H1 (cell line): ENCODE data around the gene FBXO28. TPM values are rescaled to one million over a fixed set of nuclear protein-coding genes. Genes with fewer than 3 reads are reported as not detected.

Source experiments
- CTCF ChIA-PET: fragments of 300-600 bp; sonication (Branson Sonifier 250); formaldehyde crosslinking; loops from one replicate; lab custom pipeline; 2021; ENCODE audit not compliant: partially characterized antibody; lab: Charles Lee
- POLR2A ChIA-PET: fragments of 300-600 bp; sonication (Branson Sonifier 250); formaldehyde crosslinking; loops from one replicate; lab custom pipeline; 2021; ENCODE audit warnings: inconsistent platforms; ENCODE audit not compliant: partially characterized antibody; lab: Charles Lee
- DNase-seq, 2 experiments: peaks; one replicate each; pipeline versions ENCODE4 v3.0.0 to v3.0.0-alpha.2; 2010 to 2022; ENCODE audit warnings: low spot score in 2 of 2, low read depth in 1 of 2, mixed read lengths in 1 of 2
- FAIRE-seq: peaks from 2 replicates; lab custom pipeline; 2011; peaks lifted over from hg19 to GRCh38; lab: Jason Lieb, UNC
- H2AFZ ChIP-seq: 2 replicates; pipeline ENCODE4 v1.8.1; 2012; ENCODE audit warnings: low read length, inconsistent platforms
- H2AK5ac ChIP-seq: 2 replicates; pipeline ENCODE4 v1.6.1; 2013; ENCODE audit warnings: low read depth, low read length
- H2BK120ac ChIP-seq: replicated peaks from 2 replicates; pipeline ENCODE3; 2013; ENCODE audit warnings: low read depth, low read length, inconsistent platforms
- H2BK12ac ChIP-seq: 2 replicates; pipeline ENCODE4 v1.6.1; 2013; ENCODE audit warnings: low read depth, low read length
- H2BK15ac ChIP-seq: 2 replicates; pipeline ENCODE4 v1.6.1; 2013; ENCODE audit warnings: low read length
- H2BK20ac ChIP-seq: 2 replicates; pipeline ENCODE4 v1.6.1; 2013; ENCODE audit warnings: low read length
- H2BK5ac ChIP-seq: 2 replicates; pipeline ENCODE4 v1.6.1; 2013; ENCODE audit warnings: low read depth, low read length
- H3K14ac ChIP-seq: 2 replicates; pipeline ENCODE4 v1.6.1; 2013; ENCODE audit warnings: inconsistent platforms; ENCODE audit not compliant: insufficient read length
- H3K18ac ChIP-seq: 2 replicates; pipeline ENCODE4 v1.6.1; 2013; ENCODE audit warnings: low read length; ENCODE audit errors: extremely low read depth
- H3K23ac ChIP-seq: 2 replicates; pipeline ENCODE4 v1.6.1; 2013; ENCODE audit warnings: inconsistent platforms; ENCODE audit not compliant: insufficient read length
- H3K23me2 ChIP-seq: 2 replicates; pipeline ENCODE4 v1.6.1; 2013; ENCODE audit warnings: low read depth, low read length
- H3K27ac ChIP-seq: 2 replicates; pipeline ENCODE4 v1.6.1; 2011; ENCODE audit warnings: low read depth, low read length, inconsistent platforms
- H3K27me3 ChIP-seq, 4 experiments: replicated peaks in 1 of 4; 1 replicate in 1 of 4; 2 replicates in 3 of 4; pipeline versions ENCODE4 v1.6.1 to v1.8.1; 2011 to 2013; ENCODE audit warnings: low read length in 3 of 4, mild to moderate bottlenecking in 3 of 4, inconsistent platforms in 2 of 4, mixed read lengths in 2 of 4, moderate library complexity in 1 of 4; ENCODE audit not compliant: control insufficient read depth in 3 of 4, insufficient read depth in 3 of 4; ENCODE audit errors: extremely low read depth in 1 of 4
- H3K36me3 ChIP-seq, 4 experiments: 2 replicates each; pipeline versions ENCODE4 v1.6.1 to v1.8.1; 2011 to 2013; ENCODE audit warnings: mild to moderate bottlenecking in 4 of 4, low read length in 3 of 4, moderate library complexity in 2 of 4, control low read depth in 1 of 4, inconsistent platforms in 1 of 4; ENCODE audit not compliant: insufficient read depth in 4 of 4, control insufficient read depth in 2 of 4
- H3K4ac ChIP-seq: replicated peaks from 2 replicates; pipeline ENCODE3; 2013; ENCODE audit warnings: low read length, low read depth, mixed read lengths, inconsistent platforms; ENCODE audit not compliant: insufficient read length
- H3K4me1 ChIP-seq, 4 experiments: replicated peaks in 1 of 4; 1 replicate in 1 of 4; 2 replicates in 3 of 4; pipeline versions ENCODE4 v1.6.1 to v1.8.1; 2011 to 2013; ENCODE audit warnings: low read length in 3 of 4, inconsistent platforms in 2 of 4, mixed read lengths in 1 of 4; ENCODE audit not compliant: insufficient read depth in 4 of 4, control insufficient read depth in 3 of 4
- H3K4me2 ChIP-seq, 2 experiments: 2 replicates each; pipeline versions ENCODE4 v1.6.1 to v1.8.1; 2011 to 2013; ENCODE audit warnings: low read depth in 2 of 2, low read length in 2 of 2, control low read depth in 1 of 2, inconsistent platforms in 1 of 2, mild to moderate bottlenecking in 1 of 2; ENCODE audit not compliant: insufficient read depth in 1 of 2
- H3K4me3 ChIP-seq, 4 experiments: fragments of 200-600, 300-600 bp in 1 of 4; sonication (generic), shearing (Covaris generic), sonication (Bioruptor Twin) in 1 of 4; 2 replicates each; pipeline versions ENCODE4 v1.5.1 to v1.8.1; 2011 to 2016; ENCODE audit warnings: low read length in 4 of 4, low read depth in 3 of 4, control low read depth in 2 of 4, inconsistent platforms in 2 of 4, mild to moderate bottlenecking in 2 of 4, mixed read lengths in 1 of 4, moderate library complexity in 1 of 4; ENCODE audit not compliant: insufficient read depth in 2 of 4; ENCODE audit errors: extremely low read depth in 1 of 4
- H3K56ac ChIP-seq: replicated peaks from 2 replicates; pipeline ENCODE3; 2013; ENCODE audit warnings: low read depth, mild to moderate bottlenecking, mixed read lengths, low read length, inconsistent platforms; ENCODE audit not compliant: insufficient read length
- H3K79me1 ChIP-seq: 2 replicates; pipeline ENCODE4 v1.6.1; 2013; ENCODE audit warnings: low read depth, low read length, control low read depth
- H3K79me2 ChIP-seq, 2 experiments: 2 replicates each; pipeline versions ENCODE4 v1.6.1 to v1.8.1; 2012 to 2013; ENCODE audit warnings: low read length in 2 of 2, mild to moderate bottlenecking in 2 of 2, inconsistent platforms in 1 of 2; ENCODE audit not compliant: insufficient read depth in 2 of 2, control insufficient read depth in 1 of 2
- H3K9ac ChIP-seq, 4 experiments: replicated peaks in 1 of 4; 1 replicate in 1 of 4; 2 replicates in 3 of 4; pipeline versions ENCODE4 v1.6.1 to v1.8.1; 2011 to 2013; ENCODE audit warnings: low read depth in 3 of 4, low read length in 3 of 4, control low read depth in 2 of 4, mild to moderate bottlenecking in 2 of 4, moderate library complexity in 2 of 4, inconsistent platforms in 1 of 4; ENCODE audit errors: extremely low read depth in 1 of 4
- H3K9me3 ChIP-seq, 2 experiments: 2 replicates each; pipeline versions ENCODE4 v1.6.1 to v1.8.1; 2012 to 2013; ENCODE audit warnings: mild to moderate bottlenecking in 2 of 2, moderate library complexity in 2 of 2, control low read depth in 1 of 2, inconsistent platforms in 1 of 2, low read depth in 1 of 2, low read length in 1 of 2, mixed read lengths in 1 of 2; ENCODE audit not compliant: insufficient read depth in 2 of 2
- H4K20me1 ChIP-seq, 2 experiments: replicated peaks in 1 of 2; 2 replicates each; pipeline versions ENCODE3 to v1.8.1; 2011 to 2013; ENCODE audit warnings: inconsistent platforms in 2 of 2, low read length in 2 of 2, mild to moderate bottlenecking in 1 of 2; ENCODE audit not compliant: insufficient read depth in 2 of 2, control insufficient read depth in 1 of 2
- H4K5ac ChIP-seq: 2 replicates; pipeline ENCODE4 v1.6.1; 2013; ENCODE audit warnings: low read length, low read depth, mixed read lengths, inconsistent platforms; ENCODE audit not compliant: insufficient read length
- H4K8ac ChIP-seq: 2 replicates; pipeline ENCODE4 v1.8.0; 2013; ENCODE audit warnings: mild to moderate bottlenecking, moderate library complexity, low read length, inconsistent platforms; ENCODE audit not compliant: insufficient read depth; ENCODE audit errors: extremely low read depth
- H4K91ac ChIP-seq: replicated peaks from 2 replicates; pipeline ENCODE3; 2013; ENCODE audit warnings: low read length, mixed read lengths, inconsistent platforms; ENCODE audit not compliant: insufficient read length
- E2F6 ChIP-seq: IDR thresholded peaks from 2 replicates; pipeline ENCODE4 v1.6.1; 2012; ENCODE audit warnings: inconsistent platforms
- EP300 ChIP-seq, 2 experiments: IDR thresholded peaks; 1 replicate in 1 of 2; 2 replicates in 1 of 2; pipeline ENCODE4 v1.6.1; 2011 to 2012; ENCODE audit warnings: low read depth in 2 of 2, low read length in 2 of 2, mild to moderate bottlenecking in 2 of 2, borderline replicate concordance in 1 of 2, inconsistent platforms in 1 of 2, moderate library complexity in 1 of 2
- EZH2 ChIP-seq: fragments of 200-600 bp; sonication (generic); IDR thresholded peaks from 2 replicates; pipeline ENCODE4 v1.7.1; 2012; ENCODE audit warnings: low read depth, mild to moderate bottlenecking, moderate library complexity, low read length, inconsistent platforms; ENCODE audit not compliant: severe bottlenecking
- GABPA ChIP-seq: IDR thresholded peaks from 2 replicates; pipeline ENCODE4 v1.6.1; 2011; ENCODE audit warnings: mild to moderate bottlenecking, low read length, moderate library complexity, borderline replicate concordance; ENCODE audit not compliant: insufficient read depth
- HDAC2 ChIP-seq, 2 experiments: fragments of 300-600 bp in 1 of 2; sonication (generic) in 1 of 2; IDR thresholded peaks; 2 replicates each; pipeline ENCODE4 v1.6.1; 2011 to 2012; ENCODE audit warnings: low read depth in 2 of 2, low read length in 2 of 2, mild to moderate bottlenecking in 2 of 2, moderate library complexity in 2 of 2, borderline replicate concordance in 1 of 2, inconsistent platforms in 1 of 2
- HDAC6 ChIP-seq: IDR thresholded peaks from one replicate; pipeline ENCODE4 v1.7.1; 2012; ENCODE audit warnings: low read depth, mild to moderate bottlenecking, inconsistent platforms, low read length, moderate library complexity
- NRF1 ChIP-seq: IDR thresholded peaks from 2 replicates; pipeline ENCODE4 v1.6.1; 2011; ENCODE audit warnings: mild to moderate bottlenecking, low read depth, low read length, improper control_type of control experiment
- SP4 ChIP-seq: IDR thresholded peaks from 2 replicates; pipeline ENCODE4 v1.6.1; 2012; ENCODE audit warnings: low read length, inconsistent platforms
- WGBS, 2 experiments: shearing (Covaris generic) in 1 of 2; methylation state at CpG; one replicate each; pipeline versions ENCODE4 v1.1.6 to v1.1.7; 2013 to 2015; ENCODE audit warnings: low lambda C conversion rate in 2 of 2, mixed read lengths in 2 of 2, inconsistent platforms in 1 of 2, low coverage in 1 of 2, missing lambda C conversion rate in 1 of 2; ENCODE audit not compliant: insufficient replicate concordance in 2 of 2, insufficient coverage in 1 of 2, insufficient read length in 1 of 2; ENCODE audit errors: extremely low coverage in 1 of 2, missing lambda C conversion rate in 1 of 2; 5-methylcytosine and 5-hydroxymethylcytosine counted together
- polyA plus RNA-seq, 7 experiments: library from polyadenylated mRNA; depleted of rRNA in 3 of 7; stranded (reverse) in 5 of 7; unstranded in 2 of 7; fragments of >200 nt in 5 of 7; fragments of 200-250 nt in 2 of 7; gene quantifications; 1 replicate in 5 of 7; 2 replicates in 1 of 7; 4 replicates in 1 of 7; pipeline versions ENCODE4 v1.2.1 to v1.2.3, GENCODE V29; 2011 to 2013; ENCODE audit warnings: missing spikeins in 2 of 7, mixed read lengths in 2 of 7
- total RNA-seq: library from RNA; stranded (reverse); fragmentation: NEBNext Ultra II Directional; extraction: Animal tissue kit (Norgen Biotek cat#: 25700); gene quantifications from 2 replicates; pipeline ENCODE4 v1.2.1, GENCODE V29; 2021

Gene FBXO28
- total and polyA plus RNA-seq, 2 of the 8 experiments (the other 6 are each of a cell fraction or from before 2014, with no cell fraction given) = 10.3 to 42.5 TPM

GRCh38 chr1:224085421-224086108 lies 28.3 kb upstream of the FBXO28 start:
- DNase-seq = no peak
- H2BK5ac ChIP-seq = no peak overlapping the region

More at GRCh38 chr1:224085421-224086108, 28.3 kb upstream of the FBXO28 start:
- Histone ChIP-seq H2AFZ (no peak overlapping the region), H4K91ac (no peak overlapping the region), H2BK120ac (no peak overlapping the region), H2BK12ac (no peak overlapping the region), H3K23ac (no peak overlapping the region), H3K27me3 (no peaks in the 10 kb centered on the region), H3K14ac (no peak overlapping the region), H3K18ac (no peak overlapping the region)
- no peak for TF ChIP-seq EZH2
- TF ChIP-seq SP4 = no peak
- TF ChIP-seq HDAC2 (IDR thresholded peaks at IDR 0.05; ENCODE audit: borderline replicate concordance in 1 of 2, low read depth in 2 of 2, low read length in 2 of 2) = no peak
- TF ChIP-seq EP300 (IDR thresholded peaks at IDR 0.05; ENCODE audit: borderline replicate concordance in 1 of 2, low read depth in 2 of 2, low read length in 2 of 2) = no peak
- TF ChIP-seq E2F6 = no peak
- TF ChIP-seq HDAC6 = no peak
- TF ChIP-seq NRF1 = no peak
- no peak for TF ChIP-seq GABPA
- TF ChIP-seq, all 59 proteins: peak for 0
- Histone ChIP-seq H3K4me2 (no peak overlapping the region), H2BK20ac (no peak overlapping the region), H3K4ac (no peak overlapping the region), H3K27ac (no peak overlapping the region), H3K23me2 (peaks cover 1% of the 10 kb centered on the region; the same call in 1 of the 2 replicates), H3K9ac (no peak overlapping the region), H3K9me3 (no peaks in the 10 kb centered on the region), H3K4me1 (no peaks in the 10 kb centered on the region), H4K20me1 (no peaks in the 10 kb centered on the region), H4K5ac (no peak overlapping the region), H3K56ac (no peak overlapping the region), H3K79me2 (no peaks in the 10 kb centered on the region), H3K36me3 (no peaks in the 10 kb centered on the region), H3K79me1 (no peaks in the 10 kb centered on the region), H4K8ac (no peak overlapping the region), H2AK5ac (no peak overlapping the region), H3K4me3 (no peak overlapping the region), H2BK15ac (no peak overlapping the region)
- ChIA-PET POLR2A (interaction anchor here (1.4 kb wide), 1 partner anchor 10 kb away, joined by 3 read pairs; no protein-coding TSS in a partner anchor), CTCF (interaction anchor here (1.0 kb wide), 1 partner anchor 35 kb away, joined by 3 read pairs; no protein-coding TSS in a partner anchor)
- WGBS, 2 experiments = 92% methylated on average over 4 of the region's 4 CpGs; no CpG with 5 or more reads in 1 of the 2 experiments
- FAIRE-seq = no peak
